BLaER1 treated with 17β-estradiol and CSF1 and Interleukin-3, amounts not matched to agents 10 nM and 100 nM (cell line): ENCODE results near the gene MT1X.

Source experiments
- H3K27ac ChIP-seq, 11 experiments: shearing (Covaris generic); formaldehyde crosslinking; 2 replicates each; pipeline ENCODE4 v1.8.1; 2022
- H3K27me3 ChIP-seq, 11 experiments: shearing (Covaris generic); formaldehyde crosslinking; 2 replicates each; pipeline ENCODE4 v1.8.1; 2022
- H3K36me3 ChIP-seq, 11 experiments: shearing (Covaris generic); formaldehyde crosslinking; 2 replicates each; pipeline ENCODE4 v1.8.1; 2022
- H3K4me1 ChIP-seq, 10 experiments: shearing (Covaris generic); formaldehyde crosslinking; 2 replicates each; pipeline ENCODE4 v1.8.1; 2022
- H3K4me2 ChIP-seq, 11 experiments: shearing (Covaris generic); formaldehyde crosslinking; 2 replicates each; pipeline ENCODE4 v1.8.1; 2022
- H3K4me3 ChIP-seq, 10 experiments: shearing (Covaris generic); formaldehyde crosslinking; 2 replicates each; pipeline ENCODE4 v1.8.1; 2022
- H3K9ac ChIP-seq, 11 experiments: shearing (Covaris generic); formaldehyde crosslinking; 2 replicates each; pipeline ENCODE4 v1.8.1; 2022
- H3K9me3 ChIP-seq, 11 experiments: shearing (Covaris generic); formaldehyde crosslinking; replicated peaks in 1 of 11; 2 replicates each; pipeline ENCODE4 v1.8.1; 2022
- H4K20me1 ChIP-seq, 11 experiments: shearing (Covaris generic); formaldehyde crosslinking; 2 replicates each; pipeline ENCODE4 v1.8.1; 2022
- Cebpa-rat ChIP-seq, 11 experiments: shearing (Covaris generic); IDR thresholded peaks; 2 replicates each; pipeline ENCODE4 v1.8.1; 2022

The MT1X gene

DNA sequence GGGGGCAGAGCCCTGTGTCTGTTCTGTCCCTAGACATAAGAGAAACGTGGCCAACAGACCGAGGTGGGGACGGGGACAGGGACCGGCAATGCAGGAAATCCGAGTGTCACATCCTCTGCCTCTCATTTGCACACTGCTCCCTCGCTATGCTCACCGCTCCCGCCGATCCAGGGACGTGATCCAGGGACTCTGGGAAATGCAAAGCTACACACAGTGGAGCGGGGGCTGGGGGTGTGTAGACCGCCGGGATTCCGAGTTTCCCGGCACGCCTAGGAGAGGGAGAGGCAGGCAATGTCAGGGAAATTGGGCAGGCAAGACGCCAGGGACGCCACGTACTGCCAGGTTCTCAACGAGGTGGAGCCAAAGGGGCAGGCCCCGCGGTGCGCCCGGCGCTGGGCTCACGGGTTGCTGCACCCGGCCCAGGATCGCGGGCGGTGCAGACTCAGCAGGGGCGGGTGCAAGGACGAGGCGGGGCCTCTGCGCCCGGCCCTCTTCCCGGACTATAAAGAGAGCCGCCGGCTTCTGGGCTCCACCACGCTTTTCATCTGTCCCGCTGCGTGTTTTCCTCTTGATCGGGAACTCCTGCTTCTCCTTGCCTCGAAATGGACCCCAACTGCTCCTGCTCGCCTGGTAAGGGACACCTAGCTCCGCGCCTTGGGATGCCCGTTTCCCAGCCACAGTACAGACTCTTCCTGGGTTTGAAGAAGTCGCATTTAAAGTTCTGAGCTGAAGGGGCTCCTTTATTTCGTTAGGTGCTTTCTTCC is at the start of gene MT1X:
MT1X (plus strand) TSS at position 532 of the 764 bp plus-strand sequence; CDS start at position 603, 71 bp downstream.
- Histone ChIP-seq H3K36me3 (peaks cover 0 to 12% (median 3%) of the 10 kb centered on the region in 11 experiments; a peak in 4 of 22 replicates), H3K4me2 (peak within 1 kb of the TSS; percentile 90 to 99 (median 96)), H3K27ac (peak within 1 kb of the TSS; percentile 30 to 89 (median 80); a peak in 21 of 22 replicates), H4K20me1 (peaks cover 0 to 12% (median 0%) of the 10 kb centered on the region in 11 experiments; a peak in 4 of 22 replicates), H3K9me3 (peaks cover 9 to 13% (median 11%) of the 10 kb centered on the region in 11 experiments; a peak in 21 of 22 replicates), H3K9ac (peak within 1 kb of the TSS; percentile 75 to 92 (median 81)), H3K4me3 (peak within 1 kb of the TSS; percentile 55 to 78 (median 71)), H3K27me3 (peaks cover 3 to 10% (median 5%) of the 10 kb centered on the region in 11 experiments; a peak in 21 of 22 replicates), H3K4me1 (peaks cover 32 to 60% (median 53%) of the 10 kb centered on the region in 10 experiments)
- no peak for TF ChIP-seq Cebpa-rat (IDR thresholded peaks at IDR 0.05)

DNA sequence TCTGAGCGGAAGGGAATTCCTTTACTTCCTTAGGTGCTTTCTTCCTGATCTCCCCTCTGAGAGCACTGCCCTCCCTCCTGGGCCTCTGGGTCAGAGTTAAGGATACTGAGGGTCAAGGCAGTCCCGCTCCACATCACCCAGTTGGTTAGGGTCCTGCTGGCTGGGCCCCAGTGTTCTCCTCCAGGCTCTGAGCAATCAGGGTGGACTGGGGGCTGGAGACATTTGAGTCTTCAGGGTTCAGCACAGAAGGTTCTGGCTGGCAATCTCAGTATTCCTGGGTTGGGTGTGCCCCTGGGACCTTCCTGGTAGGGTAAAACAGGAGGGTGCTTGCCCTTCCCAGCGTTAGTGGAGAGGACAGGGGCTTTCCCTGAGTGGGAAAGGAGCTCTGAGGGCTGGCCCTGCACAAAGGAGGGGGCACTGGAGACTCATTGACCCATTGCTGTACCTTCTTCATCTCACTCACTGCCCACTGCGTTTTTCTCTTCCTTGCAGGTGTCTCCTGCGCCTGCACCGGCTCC is 49.4 kb upstream of the MT1X start:
- no peak overlapping the region for H3K4me3 ChIP-seq
- H3K9ac ChIP-seq = no peak overlapping the region
- TF ChIP-seq Cebpa-rat (IDR thresholded peaks at IDR 0.05) = no peak
- H3K4me2 ChIP-seq = no peak overlapping the region; a peak in 1 of 22 replicates
- peaks cover 0 to 16% (median 7%) of the 10 kb centered on the region in 11 experiments; a peak in 16 of 22 replicates for H3K9me3 ChIP-seq
- H4K20me1 ChIP-seq = peaks cover 0 to 63% (median 42%) of the 10 kb centered on the region in 11 experiments; a peak in 15 of 22 replicates
- peaks cover 0 to 14% (median 4%) of the 10 kb centered on the region in 10 experiments; a peak in 5 of 20 replicates for H3K4me1 ChIP-seq
- H3K36me3 ChIP-seq = no peaks in the 10 kb centered on the region
- H3K27ac ChIP-seq = no peak overlapping the region
- H3K27me3 ChIP-seq = peaks cover 100% of the 10 kb centered on the region in 11 experiments

DNA sequence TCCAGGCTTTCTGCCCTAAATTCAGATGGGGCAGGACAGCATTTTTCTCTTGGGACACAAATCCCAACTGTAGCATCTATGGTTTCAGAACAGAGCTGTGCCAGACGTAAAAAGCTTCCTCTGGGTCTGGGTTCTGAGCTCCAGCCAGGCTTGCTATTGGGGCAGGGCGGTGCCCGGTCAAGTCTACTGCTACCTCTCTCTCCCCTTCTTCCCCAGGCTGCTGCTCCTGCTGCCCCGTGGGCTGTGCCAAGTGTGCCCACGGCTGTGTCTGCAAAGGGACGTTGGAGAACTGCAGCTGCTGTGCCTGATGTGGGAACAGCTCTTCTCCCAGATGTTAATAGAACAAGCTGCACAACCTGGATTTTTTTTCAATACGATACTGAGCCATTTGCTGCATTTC is 48.7 kb upstream of the MT1X start:
- peaks cover 0 to 69% (median 48%) of the 10 kb centered on the region in 11 experiments; a peak in 15 of 22 replicates for H4K20me1 ChIP-seq
- H3K27ac ChIP-seq = no peak overlapping the region
- peaks cover 0 to 14% (median 4%) of the 10 kb centered on the region in 10 experiments; a peak in 5 of 20 replicates for H3K4me1 ChIP-seq
- no peak overlapping the region for H3K4me3 ChIP-seq
- H3K27me3 ChIP-seq = peaks cover 100% of the 10 kb centered on the region in 11 experiments
- H3K4me2 ChIP-seq = no peak overlapping the region
- H3K9me3 ChIP-seq = peaks cover 4 to 23% (median 13%) of the 10 kb centered on the region in 11 experiments; a peak in 18 of 22 replicates
- H3K9ac ChIP-seq = no peak overlapping the region
- no peak for TF ChIP-seq Cebpa-rat (IDR thresholded peaks at IDR 0.05)
- no peaks in the 10 kb centered on the region for H3K36me3 ChIP-seq

DNA sequence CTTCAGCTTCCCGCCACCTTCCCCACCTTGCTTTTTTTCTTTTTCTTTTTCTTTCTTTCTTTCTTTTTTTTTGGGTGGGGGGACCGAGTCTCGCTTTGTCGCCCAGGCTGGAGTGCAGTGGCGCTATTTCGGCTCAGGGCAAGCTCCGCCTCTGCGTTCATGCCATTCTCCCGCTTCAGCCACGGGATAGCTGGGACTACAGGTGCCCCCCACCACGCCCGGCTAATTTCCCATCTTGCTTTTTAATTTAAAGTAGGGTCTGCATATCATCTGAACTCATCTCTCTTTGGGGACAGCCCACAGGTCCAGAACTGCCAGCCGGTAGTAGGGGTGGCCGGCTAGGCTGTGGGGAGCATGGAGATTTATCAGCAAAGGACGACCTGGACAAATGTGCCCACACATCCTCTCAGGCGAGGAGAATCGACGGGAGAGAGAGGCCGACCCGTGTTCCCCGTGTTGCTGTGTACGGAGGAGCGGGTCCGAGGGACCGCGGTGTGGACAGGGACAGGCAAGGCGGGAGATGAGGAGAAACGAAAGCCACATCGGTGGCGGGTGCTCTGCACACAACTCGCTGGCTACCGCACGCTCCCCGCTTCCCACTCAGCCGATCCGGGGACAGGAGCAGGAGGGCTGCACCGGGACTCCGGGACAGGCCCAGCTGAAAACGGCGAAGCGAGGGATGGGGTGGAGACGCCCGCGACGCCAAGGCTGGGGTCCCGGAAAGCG is 47.4 kb upstream of the MT1X start:
- Histone ChIP-seq H3K9me3 (peaks cover 5 to 28% (median 17%) of the 10 kb centered on the region in 11 experiments; a peak in 18 of 22 replicates), H4K20me1 (peaks cover 0 to 64% (median 41%) of the 10 kb centered on the region in 11 experiments; a peak in 15 of 22 replicates), H3K4me3 (peak overlapping the region in 1 of 10 experiments; percentile 7; a peak in 2 of 20 replicates), H3K4me2 (peak overlapping the region in 1 of 11 experiments; percentile 9; a peak in 1 of 22 replicates), H3K4me1 (peaks cover 0 to 10% (median 4%) of the 10 kb centered on the region in 10 experiments; a peak in 5 of 20 replicates), H3K27me3 (peaks cover 100% of the 10 kb centered on the region in 11 experiments), H3K36me3 (no peaks in the 10 kb centered on the region), H3K9ac (no peak overlapping the region), H3K27ac (no peak overlapping the region)
- TF ChIP-seq Cebpa-rat (IDR thresholded peaks at IDR 0.05) = no peak

DNA sequence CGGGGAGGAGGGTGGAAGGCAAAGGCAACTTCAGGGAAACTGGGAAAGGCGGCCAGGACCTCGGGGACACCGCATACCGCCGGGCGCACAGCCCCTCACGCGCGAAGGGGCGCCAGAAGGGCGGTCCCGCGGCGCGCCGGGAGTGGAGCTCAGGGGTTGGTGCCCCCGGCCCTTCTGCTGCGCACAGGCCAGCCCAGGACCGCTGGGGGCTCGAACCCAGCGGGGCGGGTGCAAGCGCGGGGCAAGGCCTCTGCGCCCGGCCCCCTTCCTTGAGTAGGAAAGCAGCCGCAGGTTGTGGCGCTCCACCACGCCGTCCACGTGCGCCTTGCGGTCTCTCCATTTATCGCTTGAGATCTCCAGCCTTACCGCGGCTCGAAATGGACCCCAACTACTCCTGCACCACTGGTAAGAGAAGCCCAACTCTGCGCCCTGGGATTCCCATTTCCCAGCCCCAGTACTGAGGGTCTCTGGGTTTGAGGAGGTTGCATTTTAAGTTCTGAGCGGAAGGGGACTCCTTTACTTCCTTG is 46.8 kb upstream of the MT1X start:
- Histone ChIP-seq H4K20me1 (peaks cover 0 to 63% (median 39%) of the 10 kb centered on the region in 11 experiments; a peak in 15 of 22 replicates), H3K9ac (no peak overlapping the region), H3K36me3 (no peaks in the 10 kb centered on the region), H3K4me1 (peaks cover 0 to 6% (median 4%) of the 10 kb centered on the region in 10 experiments; a peak in 5 of 20 replicates), H3K27me3 (peaks cover 100% of the 10 kb centered on the region in 11 experiments), H3K4me2 (no peak overlapping the region), H3K4me3 (peak overlapping the region in 1 of 10 experiments; percentile 7; a peak in 2 of 20 replicates), H3K27ac (no peak overlapping the region), H3K9me3 (peaks cover 5 to 28% (median 17%) of the 10 kb centered on the region in 11 experiments; a peak in 18 of 22 replicates)
- no peak for TF ChIP-seq Cebpa-rat (IDR thresholded peaks at IDR 0.05)

DNA sequence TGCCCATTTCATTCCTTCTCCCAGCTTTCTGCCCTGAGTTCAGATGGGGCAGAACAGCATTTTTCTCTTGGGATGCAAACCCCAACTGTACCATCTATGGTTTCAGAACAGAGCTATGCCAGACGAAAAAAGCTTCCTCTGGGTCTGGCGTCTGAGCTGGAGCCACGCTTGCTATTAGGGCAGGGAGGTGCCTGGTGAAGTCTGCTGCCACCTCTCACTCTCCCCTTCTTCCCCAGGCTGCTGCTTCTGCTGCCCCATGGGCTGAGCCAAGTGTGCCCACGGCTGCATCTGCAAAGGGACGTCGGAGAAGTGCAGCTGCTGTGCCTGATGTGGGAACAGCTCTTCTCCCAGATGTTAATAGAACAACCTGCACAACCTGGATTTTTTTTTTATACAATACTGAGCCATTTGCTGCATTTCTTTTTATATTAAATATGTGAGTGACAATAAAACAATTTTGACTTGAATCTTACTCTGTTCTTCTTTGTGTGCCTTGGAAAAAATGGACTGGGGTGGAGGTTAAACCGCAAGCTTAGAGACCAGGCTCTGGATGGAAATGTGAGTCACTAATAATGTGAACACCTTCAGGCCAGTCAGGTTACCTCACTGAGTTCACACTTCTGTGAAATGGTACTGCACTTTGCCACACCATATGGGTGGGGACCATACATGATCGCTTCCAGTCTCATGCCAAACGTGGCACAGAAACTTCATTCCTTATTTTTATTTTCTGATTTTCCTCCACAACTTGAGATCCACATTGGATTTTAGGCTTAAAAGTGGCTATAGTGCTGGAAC is 45.5 kb upstream of the MT1X start:
- Histone ChIP-seq H3K36me3 (no peaks in the 10 kb centered on the region), H3K27me3 (peaks cover 100% of the 10 kb centered on the region in 11 experiments), H3K4me2 (no peak overlapping the region), H4K20me1 (peaks cover 0 to 59% (median 39%) of the 10 kb centered on the region in 11 experiments; a peak in 15 of 22 replicates), H3K9ac (no peak overlapping the region), H3K9me3 (peaks cover 5 to 28% (median 17%) of the 10 kb centered on the region in 11 experiments; a peak in 18 of 22 replicates), H3K4me3 (no peak overlapping the region), H3K27ac (no peak overlapping the region), H3K4me1 (peaks cover 0 to 6% (median 4%) of the 10 kb centered on the region in 10 experiments; a peak in 4 of 20 replicates)
- no peak for TF ChIP-seq Cebpa-rat (IDR thresholded peaks at IDR 0.05)

DNA sequence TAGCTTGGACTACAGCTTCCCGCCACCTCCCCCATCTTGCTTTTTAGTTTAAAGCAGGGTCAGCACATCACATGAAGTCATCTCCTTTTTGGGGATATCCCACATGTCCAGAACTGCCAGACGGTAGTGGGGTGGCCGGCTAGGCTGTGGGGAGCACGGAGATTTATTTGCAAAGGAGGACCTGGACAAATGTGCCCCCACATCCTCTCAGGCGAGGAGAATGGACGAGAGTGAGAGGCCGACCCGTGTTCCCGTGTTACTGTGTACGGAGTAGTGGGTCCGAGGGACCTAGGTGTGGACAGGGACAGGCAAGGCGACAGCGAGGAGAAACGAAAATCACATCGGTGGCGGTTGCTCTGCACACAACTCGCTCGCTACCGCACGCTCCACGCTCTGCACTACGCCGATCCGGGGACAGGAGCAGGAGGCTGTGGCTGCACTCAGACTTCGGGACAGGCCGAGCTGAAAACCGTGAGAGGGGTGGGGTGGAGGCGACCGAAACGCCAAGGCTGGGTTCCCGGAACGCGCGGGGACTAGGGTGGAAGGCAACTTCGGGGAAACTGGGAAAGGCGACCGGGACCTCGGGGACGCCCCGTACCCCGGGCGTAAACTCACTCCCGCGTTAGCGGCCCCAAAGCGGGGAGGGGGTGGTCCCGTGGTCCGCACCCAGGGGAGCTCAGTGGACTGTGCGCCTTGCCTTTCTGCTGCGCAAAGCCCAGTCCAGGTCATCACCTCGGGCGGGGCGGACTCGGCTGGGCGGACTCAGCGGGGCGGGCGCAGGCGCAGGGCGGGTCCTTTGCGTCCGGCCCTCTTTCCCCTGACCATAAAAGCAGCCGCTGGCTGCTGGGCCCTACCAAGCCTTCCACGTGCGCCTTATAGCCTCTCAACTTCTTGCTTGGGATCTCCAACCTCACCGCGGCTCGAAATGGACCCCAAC is 44.2 kb upstream of the MT1X start, which contains the start of gene MT1A:
MT1A (plus strand) TSS at position 853 of the 937 bp plus-strand sequence; CDS start at position 926, 73 bp downstream.
- Histone ChIP-seq H3K4me3 (peak within 1 kb of the TSS in 1 of 10 experiments; percentile 11; a peak in 1 of 20 replicates), H3K9ac (no peak within 1 kb of the TSS), H3K4me2 (no peak within 1 kb of the TSS)

More for the DNA sequence above, 44.2 kb upstream of the MT1X start, which contains the start of gene MT1A:
- Histone ChIP-seq H3K27ac (no peak within 1 kb of the TSS), H4K20me1 (peaks cover 0 to 47% (median 28%) of the 10 kb centered on the region in 11 experiments; a peak in 14 of 22 replicates), H3K4me1 (peaks cover 0 to 4% (median 0%) of the 10 kb centered on the region in 10 experiments; a peak in 1 of 20 replicates), H3K36me3 (no peaks in the 10 kb centered on the region), H3K27me3 (peaks cover 100% of the 10 kb centered on the region in 11 experiments), H3K9me3 (peaks cover 5 to 28% (median 17%) of the 10 kb centered on the region in 11 experiments; a peak in 18 of 22 replicates)
- no peak for TF ChIP-seq Cebpa-rat (IDR thresholded peaks at IDR 0.05)
